Measurements from ENCODE around the gene TENT4A.

Gene TENT4A

GRCh38 chr5:6731465-6732237 lies 18.4 kb downstream of the TENT4A start:
- DNase-seq (ENCODE audit: low read depth, low spot score): no peak

GRCh38 chr5:6732634-6733410 lies 19.6 kb downstream of the TENT4A start:
- peak; percentile 92 for DNase-seq (ENCODE audit: low read depth, low spot score)

- peak; percentile 72 for DNase-seq (ENCODE audit: low read depth, low spot score)
Observed at GRCh38 chr5:6733411-6734242, 20.4 kb downstream of the TENT4A start.

GRCh38 chr5:6734243-6734700 lies 21.0 kb downstream of the TENT4A start:
- peak; percentile 57 for DNase-seq (ENCODE audit: low read depth, low spot score)

GRCh38 chr5:6734781-6735180 lies 21.5 kb downstream of the TENT4A start:
- no peak for DNase-seq (ENCODE audit: low read depth, low spot score)

- DNase-seq (ENCODE audit: low read depth, low spot score): no peak
Observed at GRCh38 chr5:6736106-6736505, 22.9 kb downstream of the TENT4A start.

- DNase-seq (ENCODE audit: low read depth, low spot score): no peak
Observed at GRCh38 chr5:6736524-6737042, 23.4 kb downstream of the TENT4A start.

GRCh38 chr5:6737043-6737941 lies 24.1 kb downstream of the TENT4A start:
- DNase-seq (ENCODE audit: low read depth, low spot score): no peak

- no peak for DNase-seq (ENCODE audit: low read depth, low spot score)
Observed at GRCh38 chr5:6739603-6740002, 26.4 kb downstream of the TENT4A start.

GRCh38 chr5:6740586-6741150 lies 27.4 kb downstream of the TENT4A start:
- no peak for DNase-seq (ENCODE audit: low read depth, low spot score)

- no peak for DNase-seq (ENCODE audit: low read depth, low spot score)
Observed at GRCh38 chr5:6742081-6742758, 29.0 kb downstream of the TENT4A start.

- DNase-seq (ENCODE audit: low read depth, low spot score): no peak
Observed at GRCh38 chr5:6743161-6743560, 29.9 kb downstream of the TENT4A start.

- DNase-seq (ENCODE audit: low read depth, low spot score): no peak
Observed at GRCh38 chr5:6744841-6745705, 31.8 kb downstream of the TENT4A start.

GRCh38 chr5:6745706-6746222 lies 32.5 kb downstream of the TENT4A start:
- peak; percentile 77 for DNase-seq (ENCODE audit: low read depth, low spot score)

GRCh38 chr5:6746244-6746643 lies 33.0 kb downstream of the TENT4A start:
- no peak for DNase-seq (ENCODE audit: low read depth, low spot score)

GRCh38 chr5:6747103-6747502 lies 33.9 kb downstream of the TENT4A start:
- no peak for DNase-seq (ENCODE audit: low read depth, low spot score)

- no peak for DNase-seq (ENCODE audit: low read depth, low spot score)
Observed at GRCh38 chr5:6748142-6748541, 34.9 kb downstream of the TENT4A start.

- DNase-seq (ENCODE audit: low read depth, low spot score): no peak
Observed at GRCh38 chr5:6749026-6749716, 35.9 kb downstream of the TENT4A start.

All from astrocyte of the hippocampus (primary cell).